Stimulated activated CD8-positive, alpha-beta memory T cell treated with anti-CD3 and anti-CD28 coated beads, Interleukin-4, amount 100 ng/mL, for 4 hours (primary cell): ENCODE measurements around the gene ZBED6.

Experiments used
- DNase-seq, 2 donors: peaks; one replicate each; pipeline ENCODE4 v3.0.0-alpha.2; 2020; ENCODE audit warnings: low read depth in 2 of 2, low spot score in 1 of 2

The ZBED6 gene

DNA sequence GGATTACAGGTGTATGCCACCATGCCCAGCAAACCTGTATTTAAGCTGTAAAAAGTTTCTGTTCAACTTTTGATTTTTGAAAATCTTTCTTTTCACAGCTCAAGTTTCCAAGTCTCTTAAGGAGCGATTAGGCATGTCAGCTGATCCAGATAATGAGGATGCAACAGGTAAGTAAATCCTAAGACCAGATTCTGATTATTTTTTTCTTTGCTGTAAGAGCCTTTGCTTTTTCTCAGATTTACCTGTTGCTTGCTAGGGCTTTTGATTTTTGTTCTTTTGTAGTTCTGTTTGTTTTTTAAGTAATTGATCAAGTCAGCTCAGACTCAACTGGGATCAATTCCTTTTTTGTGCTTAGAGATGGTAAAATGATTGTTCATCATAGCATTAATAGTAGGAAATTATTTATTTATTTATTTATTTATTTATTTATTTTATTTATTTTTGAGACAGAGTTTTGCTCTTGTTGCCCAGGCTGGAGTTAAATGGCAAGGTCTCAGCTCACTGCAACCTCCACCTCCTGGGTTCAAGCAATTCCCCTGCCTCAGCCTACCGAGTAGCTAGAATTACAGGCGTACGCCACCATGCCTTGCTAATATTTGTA is 44.9 kb downstream of the ZBED6 start:
- no peak for DNase-seq

- no peak for DNase-seq
These were observed 47.1 kb downstream of the ZBED6 start for GRCh38 chr1:203842559-203842876.

GRCh38 chr1:203843435-203843834 is 48.0 kb downstream of the ZBED6 start:
- DNase-seq = no peak
